GM06990 (cell line): ENCODE results near the gene CASQ1.

Experiments used
- DNase-seq: peaks from one replicate; pipeline ENCODE4 v3.0.0-alpha.2; 2011; ENCODE audit not compliant: insufficient read length; ENCODE audit errors: extremely low read depth
- H3K27me3 ChIP-seq: replicated peaks from 2 replicates; pipeline ENCODE4 v1.6.0; 2011; ENCODE audit warnings: low read length; ENCODE audit not compliant: control insufficient read depth, insufficient read depth
- H3K36me3 ChIP-seq: 2 replicates; pipeline ENCODE4 v1.5.1; 2011; ENCODE audit warnings: low read length; ENCODE audit not compliant: control insufficient read depth, insufficient read depth
- H3K4me3 ChIP-seq: replicated peaks from 2 replicates; pipeline ENCODE4 v1.5.1; 2011; ENCODE audit warnings: low read depth, mild to moderate bottlenecking, control low read depth, low read length
- TF ChIP-seq, protein P1 (sequence below): IDR thresholded peaks from 2 replicates; pipeline ENCODE4 v1.5.1; 2011; ENCODE audit warnings: low read length, control low read depth, mild to moderate bottlenecking, inconsistent platforms; ENCODE audit not compliant: insufficient read depth, poor library complexity, severe bottlenecking

Gene CASQ1

DNA sequence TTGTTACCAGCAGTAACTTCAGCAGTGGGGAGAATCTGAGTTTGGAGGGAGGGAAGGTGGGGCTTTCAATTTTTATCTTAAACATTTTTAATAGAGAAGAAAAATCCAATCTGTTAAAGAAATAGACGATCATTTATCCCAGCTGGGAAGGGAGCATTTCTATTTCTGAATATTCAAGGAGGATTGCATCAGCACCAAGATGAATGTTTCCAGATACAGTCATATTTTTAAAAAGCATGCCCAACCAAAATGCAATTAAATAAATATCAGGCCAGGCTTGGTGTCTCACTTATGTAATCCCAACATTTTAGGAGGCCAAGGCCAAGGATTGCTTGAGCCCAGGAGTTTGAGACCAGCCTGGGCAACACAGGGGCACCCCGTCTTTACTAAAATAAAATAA lies 40.7 kb upstream of the CASQ1 start:
- no peak for DNase-seq
- H3K27me3 ChIP-seq, result no peaks in the 10 kb centered on the region
- TF ChIP-seq, protein P1, sequence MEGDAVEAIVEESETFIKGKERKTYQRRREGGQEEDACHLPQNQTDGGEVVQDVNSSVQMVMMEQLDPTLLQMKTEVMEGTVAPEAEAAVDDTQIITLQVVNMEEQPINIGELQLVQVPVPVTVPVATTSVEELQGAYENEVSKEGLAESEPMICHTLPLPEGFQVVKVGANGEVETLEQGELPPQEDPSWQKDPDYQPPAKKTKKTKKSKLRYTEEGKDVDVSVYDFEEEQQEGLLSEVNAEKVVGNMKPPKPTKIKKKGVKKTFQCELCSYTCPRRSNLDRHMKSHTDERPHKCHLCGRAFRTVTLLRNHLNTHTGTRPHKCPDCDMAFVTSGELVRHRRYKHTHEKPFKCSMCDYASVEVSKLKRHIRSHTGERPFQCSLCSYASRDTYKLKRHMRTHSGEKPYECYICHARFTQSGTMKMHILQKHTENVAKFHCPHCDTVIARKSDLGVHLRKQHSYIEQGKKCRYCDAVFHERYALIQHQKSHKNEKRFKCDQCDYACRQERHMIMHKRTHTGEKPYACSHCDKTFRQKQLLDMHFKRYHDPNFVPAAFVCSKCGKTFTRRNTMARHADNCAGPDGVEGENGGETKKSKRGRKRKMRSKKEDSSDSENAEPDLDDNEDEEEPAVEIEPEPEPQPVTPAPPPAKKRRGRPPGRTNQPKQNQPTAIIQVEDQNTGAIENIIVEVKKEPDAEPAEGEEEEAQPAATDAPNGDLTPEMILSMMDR, result no peak
- no peak overlapping the region for H3K4me3 ChIP-seq
- H3K36me3 ChIP-seq, result no peaks in the 10 kb centered on the region

DNA sequence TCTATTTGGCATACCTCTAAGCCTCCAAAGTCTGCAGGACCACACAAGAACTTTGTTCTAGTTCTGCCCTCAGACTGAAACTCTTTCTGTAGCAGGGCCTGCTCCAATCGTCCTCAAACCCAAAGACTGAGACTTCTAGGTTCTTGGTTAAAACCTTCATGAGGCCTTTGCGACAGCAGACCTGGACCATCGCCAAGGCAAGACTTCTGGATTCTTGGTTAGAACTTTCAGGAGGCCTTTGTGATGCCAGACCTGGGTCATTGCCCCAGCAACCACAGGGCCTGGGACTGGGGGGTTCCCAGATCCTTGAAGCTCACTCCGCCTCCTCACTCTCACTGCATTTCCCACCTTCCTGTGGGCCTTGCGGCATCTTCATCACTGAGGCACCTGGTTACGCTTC lies 39.1 kb upstream of the CASQ1 start, which contains the start of gene ATP1A4:
ATP1A4 (plus strand) TSS at position 301 of the 400 bp plus-strand sequence. CDS start 438 bp downstream, outside the sequence.
- TF ChIP-seq, protein P1, result no peak
- no peak for DNase-seq
- Histone ChIP-seq H3K4me3 (no peak within 1 kb of the TSS), H3K27me3 (no peaks in the 10 kb centered on the region), H3K36me3 (no peaks in the 10 kb centered on the region)

DNA sequence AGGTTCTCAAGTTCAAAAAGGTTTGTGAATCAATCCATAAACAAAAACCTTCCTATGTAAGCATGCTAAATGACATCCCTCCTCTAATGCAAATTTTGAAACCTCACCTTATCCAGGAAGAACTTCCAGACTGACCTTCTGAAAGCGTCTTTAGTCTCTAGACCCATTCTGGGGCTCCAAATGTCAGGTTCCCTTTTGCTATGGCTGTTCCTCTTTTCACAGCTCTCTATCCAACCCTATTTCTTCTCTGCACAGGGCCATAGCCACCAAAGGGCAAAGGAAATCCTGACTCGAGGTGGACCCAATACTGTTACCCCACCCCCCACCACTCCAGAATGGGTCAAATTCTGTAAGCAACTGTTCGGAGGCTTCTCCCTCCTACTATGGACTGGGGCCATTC lies 35.6 kb upstream of the CASQ1 start:
- H3K36me3 ChIP-seq, result no peaks in the 10 kb centered on the region
- H3K27me3 ChIP-seq, result no peaks in the 10 kb centered on the region
- DNase-seq, result no peak
- TF ChIP-seq, protein P1, result no peak
- H3K4me3 ChIP-seq, result no peak overlapping the region

DNA sequence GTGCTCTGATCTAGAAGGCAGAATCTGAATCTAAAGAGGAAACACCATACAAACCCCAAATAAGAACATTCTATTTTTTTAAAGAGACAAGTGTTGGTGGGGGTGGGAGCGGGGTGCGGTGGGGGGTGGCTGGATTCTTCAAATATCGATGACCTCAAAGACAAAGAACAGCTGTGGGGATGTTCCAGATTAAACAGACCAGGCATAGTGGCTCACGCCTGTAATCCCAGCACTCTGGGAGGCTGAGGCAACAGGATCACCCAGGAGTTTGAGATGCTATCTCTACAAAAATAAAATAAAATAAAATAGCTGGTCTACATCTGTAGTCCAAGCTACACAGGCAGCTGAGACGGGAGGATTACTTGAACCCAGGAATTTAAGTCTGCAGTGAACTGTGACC lies 34.0 kb upstream of the CASQ1 start:
- TF ChIP-seq, protein P1, result no peak
- DNase-seq, result no peak
- Histone ChIP-seq H3K4me3 (no peak overlapping the region), H3K36me3 (no peaks in the 10 kb centered on the region), H3K27me3 (no peaks in the 10 kb centered on the region)

DNA sequence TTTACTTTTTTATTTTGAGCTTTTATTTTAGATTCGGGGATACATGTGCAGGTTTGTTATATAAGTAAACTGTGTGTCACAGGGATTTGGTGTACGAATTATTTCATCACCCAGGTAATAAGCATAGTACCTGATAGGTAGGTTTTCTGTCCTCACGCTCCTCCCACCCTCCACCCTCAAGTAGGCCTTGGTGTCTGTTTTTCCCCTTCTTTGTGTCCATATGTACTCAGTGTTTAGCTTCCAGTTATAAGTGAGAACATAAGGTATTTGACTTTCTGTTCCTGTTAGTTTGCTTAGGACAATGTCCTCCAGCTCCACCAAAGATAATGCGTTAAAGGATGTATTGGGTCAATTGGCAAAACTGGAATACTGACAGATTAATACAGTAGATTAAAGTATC lies 33.2 kb upstream of the CASQ1 start:
- TF ChIP-seq, protein P1, result no peak
- no peak overlapping the region for H3K4me3 ChIP-seq
- no peaks in the 10 kb centered on the region for H3K27me3 ChIP-seq
- DNase-seq, result no peak
- no peaks in the 10 kb centered on the region for H3K36me3 ChIP-seq

DNA sequence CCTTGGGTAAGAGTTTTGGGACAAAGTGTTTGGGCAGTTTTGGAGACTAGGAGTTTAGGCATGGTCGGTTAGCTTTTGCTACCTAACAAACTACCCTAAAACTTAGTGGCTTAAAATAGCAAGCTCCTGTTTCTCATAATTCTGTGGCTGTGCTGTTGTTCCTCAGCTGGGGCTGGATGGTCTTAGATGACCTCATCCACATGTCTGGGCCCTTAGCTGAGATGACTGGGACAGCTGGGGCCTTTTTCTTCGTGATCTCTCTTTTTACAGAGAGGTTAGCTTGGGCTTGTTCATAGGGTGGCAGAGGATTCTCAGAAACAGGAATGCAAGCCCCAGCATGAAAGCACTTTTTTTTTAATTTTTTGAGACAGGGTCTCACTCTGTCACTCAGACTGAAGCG lies 32.3 kb upstream of the CASQ1 start:
- TF ChIP-seq, protein P1, result no peak
- no peaks in the 10 kb centered on the region for H3K27me3 ChIP-seq
- H3K36me3 ChIP-seq, result no peaks in the 10 kb centered on the region
- no peak for DNase-seq
- H3K4me3 ChIP-seq, result no peak overlapping the region
